NCI-H2196 (cell line): ENCODE results near the gene TICAM2.

ENCODE experiments used
- DNase-seq: peaks from one replicate; lab custom pipeline; 2025; ENCODE audit not compliant: unreplicated experiment; lab: John Stamatoyannopoulos, UW

TICAM2 gene

GRCh38 chr5:115541611-115542010 is 60.7 kb downstream of the TICAM2 start:
- DNase-seq: no peak

- no peak for DNase-seq
These were observed 66.7 kb downstream of the TICAM2 start for GRCh38 chr5:115535479-115536035.

DNA sequence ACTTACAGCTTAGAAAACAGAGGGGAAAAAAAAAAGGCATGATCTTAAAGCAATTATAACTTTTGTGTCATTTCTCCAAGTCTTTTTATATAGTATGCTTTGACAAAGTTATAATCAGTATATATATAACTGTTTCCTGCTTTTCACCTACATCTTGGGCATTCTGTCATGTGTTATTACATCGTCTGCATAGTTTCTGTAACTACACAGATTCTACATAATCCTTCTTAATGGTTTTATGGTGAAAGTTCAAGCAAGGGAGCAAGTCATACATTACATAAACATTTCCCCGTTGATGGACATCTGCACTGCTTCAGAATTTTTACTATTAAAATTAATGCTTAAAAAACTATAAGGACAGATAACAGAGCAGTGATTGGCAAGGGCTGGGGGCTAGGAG is 69.8 kb downstream of the TICAM2 start:
- DNase-seq: no peak

DNA sequence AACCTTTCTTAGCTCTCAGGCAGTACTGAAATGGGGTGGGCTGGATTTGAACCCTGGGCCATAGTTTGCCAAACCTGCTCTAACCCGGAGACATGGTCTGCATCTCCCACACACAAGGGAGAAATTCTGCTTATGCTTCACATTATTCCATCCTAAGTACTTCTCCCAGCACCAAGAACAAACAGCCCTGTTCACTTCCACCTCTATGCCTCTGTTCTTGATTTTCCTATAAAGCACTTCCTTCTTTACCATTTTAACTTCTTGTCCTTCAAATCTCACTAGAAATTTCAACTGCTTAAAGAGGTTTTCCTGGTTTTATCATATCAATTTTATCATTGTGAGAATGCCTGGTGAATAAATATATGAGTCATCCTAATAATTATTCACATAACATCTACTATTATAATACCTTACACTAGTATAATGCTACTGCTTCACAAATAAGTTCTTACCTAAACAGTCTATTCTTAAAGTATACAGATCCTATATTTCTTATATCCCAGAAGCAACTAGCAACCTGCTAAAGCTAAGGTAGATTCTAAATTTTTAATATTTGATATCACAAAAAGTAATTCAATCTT is 70.4 kb downstream of the TICAM2 start:
- DNase-seq: no peak

- DNase-seq: no peak
These were observed 70.9 kb downstream of the TICAM2 start for GRCh38 chr5:115531380-115531779.

GRCh38 chr5:115530426-115530825 is 71.9 kb downstream of the TICAM2 start:
- DNase-seq: no peak
